HFFc6 (cell line): Measurements from ENCODE around the gene RANBP1. TPM values are rescaled to one million over a fixed set of nuclear protein-coding genes. Genes with fewer than 3 reads are reported as not detected.

ENCODE experiments used
- DNase-seq: peaks from one replicate; pipeline ENCODE4 v3.0.0-alpha.2; 2018
- H3K27ac Mint-ChIP-seq: 2 replicates; pipeline ENCODE4 v1.8.0; 2020; ENCODE audit warnings: mild to moderate bottlenecking, mixed read lengths
- H3K27me3 Mint-ChIP-seq: 2 replicates; pipeline ENCODE4 v1.8.0; 2021; ENCODE audit warnings: mild to moderate bottlenecking, moderate library complexity, mixed read lengths; ENCODE audit not compliant: insufficient read depth
- H3K36me3 Mint-ChIP-seq: 2 replicates; pipeline ENCODE4 v1.8.0; 2021; ENCODE audit warnings: low read depth, mixed read lengths
- H3K4me1 Mint-ChIP-seq: 2 replicates; pipeline ENCODE4 v1.8.0; 2020; ENCODE audit warnings: low read depth, mixed read lengths
- H3K4me3 Mint-ChIP-seq: 2 replicates; pipeline ENCODE4 v1.8.0; 2020; ENCODE audit warnings: mild to moderate bottlenecking, moderate library complexity, mixed read lengths
- H3K9me3 Mint-ChIP-seq: 2 replicates; pipeline ENCODE4 v1.8.0; 2020; ENCODE audit warnings: mild to moderate bottlenecking, mixed read lengths
- total RNA-seq, 6 experiments: library from RNA; stranded (reverse); fragmentation: NEBNext Ultra II Directional; extraction: Animal tissue kit (Norgen Biotek cat#: 25700); gene quantifications; 2 replicates in 1 of 6; 3 replicates in 5 of 6; pipeline ENCODE4 v1.2.3, GENCODE V29; 2021
- TF ChIP-seq, protein P1 (sequence below): fragments of 200-600 bp; sonication (generic); IDR thresholded peaks from 2 replicates; pipeline ENCODE4 v1.5.0; 2021; ENCODE audit warnings: antibody characterized with exemption, mild to moderate bottlenecking

Gene RANBP1
- total RNA-seq, 6 experiments from 2014 or later = 177 to 231 (median 226) TPM

DNA sequence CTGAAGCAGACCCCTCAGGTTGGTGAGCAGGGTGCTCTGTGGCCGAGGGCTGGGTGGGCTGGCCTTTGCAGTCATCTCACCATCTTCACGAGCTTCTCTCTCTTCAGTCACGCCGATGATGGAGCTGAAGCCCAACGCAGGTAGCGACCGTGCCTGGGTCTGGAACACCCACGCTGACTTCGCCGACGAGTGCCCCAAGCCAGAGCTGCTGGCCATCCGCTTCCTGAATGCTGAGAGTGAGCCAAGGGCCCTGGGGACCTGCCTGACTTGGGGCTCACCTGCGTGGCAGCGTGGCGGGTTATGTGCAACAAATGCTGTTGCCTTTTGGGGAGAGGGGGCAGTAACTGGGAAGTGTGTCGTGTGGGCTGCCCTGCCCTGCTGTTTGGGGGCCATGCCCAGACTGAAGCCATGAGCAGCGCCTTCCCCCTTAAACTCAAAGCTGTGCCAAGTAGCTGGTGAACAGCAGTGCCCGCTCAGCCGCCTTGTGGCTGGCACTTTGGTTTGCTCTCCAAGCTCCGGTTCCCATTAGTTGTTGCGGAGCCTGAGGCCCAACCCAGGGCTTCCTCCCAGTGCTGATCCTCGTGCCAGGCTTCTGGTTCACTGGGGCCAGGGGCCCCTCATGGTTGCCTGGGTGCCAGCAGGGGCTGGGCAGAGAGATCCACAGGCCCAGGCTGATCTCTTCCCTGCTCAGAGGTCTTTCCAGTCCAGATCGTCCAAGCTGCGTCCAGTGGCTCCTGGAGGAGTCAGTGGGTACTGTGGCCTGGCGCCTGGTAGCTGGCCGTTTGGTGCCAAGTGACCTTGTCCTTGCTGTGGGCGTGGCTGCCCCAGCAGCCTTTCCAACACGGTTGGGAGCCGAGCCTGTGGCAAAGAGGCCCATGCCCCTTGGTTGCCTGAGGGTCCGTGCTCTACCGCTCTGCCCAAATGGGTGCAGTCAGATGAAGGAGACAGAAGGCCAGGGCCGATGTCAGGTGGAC lies 9.6 kb downstream of the RANBP1 start:
- Mint-ChIP-seq H3K4me1 (0 out of 2 replicates have a peak, but pooled peaks cover 5% of the 10 kb centered on the region), H3K27ac (no peak overlapping the region), H3K27me3 (no peaks in the 10 kb centered on the region; the same call in 1 of the 2 replicates), H3K9me3 (no peaks in the 10 kb centered on the region), H3K4me3 (no peak overlapping the region), H3K36me3 (peaks cover 5% of the 10 kb centered on the region; the same call in 1 of the 2 replicates)
- no peak for DNase-seq
- TF ChIP-seq, protein P1, sequence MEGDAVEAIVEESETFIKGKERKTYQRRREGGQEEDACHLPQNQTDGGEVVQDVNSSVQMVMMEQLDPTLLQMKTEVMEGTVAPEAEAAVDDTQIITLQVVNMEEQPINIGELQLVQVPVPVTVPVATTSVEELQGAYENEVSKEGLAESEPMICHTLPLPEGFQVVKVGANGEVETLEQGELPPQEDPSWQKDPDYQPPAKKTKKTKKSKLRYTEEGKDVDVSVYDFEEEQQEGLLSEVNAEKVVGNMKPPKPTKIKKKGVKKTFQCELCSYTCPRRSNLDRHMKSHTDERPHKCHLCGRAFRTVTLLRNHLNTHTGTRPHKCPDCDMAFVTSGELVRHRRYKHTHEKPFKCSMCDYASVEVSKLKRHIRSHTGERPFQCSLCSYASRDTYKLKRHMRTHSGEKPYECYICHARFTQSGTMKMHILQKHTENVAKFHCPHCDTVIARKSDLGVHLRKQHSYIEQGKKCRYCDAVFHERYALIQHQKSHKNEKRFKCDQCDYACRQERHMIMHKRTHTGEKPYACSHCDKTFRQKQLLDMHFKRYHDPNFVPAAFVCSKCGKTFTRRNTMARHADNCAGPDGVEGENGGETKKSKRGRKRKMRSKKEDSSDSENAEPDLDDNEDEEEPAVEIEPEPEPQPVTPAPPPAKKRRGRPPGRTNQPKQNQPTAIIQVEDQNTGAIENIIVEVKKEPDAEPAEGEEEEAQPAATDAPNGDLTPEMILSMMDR = no peak

DNA sequence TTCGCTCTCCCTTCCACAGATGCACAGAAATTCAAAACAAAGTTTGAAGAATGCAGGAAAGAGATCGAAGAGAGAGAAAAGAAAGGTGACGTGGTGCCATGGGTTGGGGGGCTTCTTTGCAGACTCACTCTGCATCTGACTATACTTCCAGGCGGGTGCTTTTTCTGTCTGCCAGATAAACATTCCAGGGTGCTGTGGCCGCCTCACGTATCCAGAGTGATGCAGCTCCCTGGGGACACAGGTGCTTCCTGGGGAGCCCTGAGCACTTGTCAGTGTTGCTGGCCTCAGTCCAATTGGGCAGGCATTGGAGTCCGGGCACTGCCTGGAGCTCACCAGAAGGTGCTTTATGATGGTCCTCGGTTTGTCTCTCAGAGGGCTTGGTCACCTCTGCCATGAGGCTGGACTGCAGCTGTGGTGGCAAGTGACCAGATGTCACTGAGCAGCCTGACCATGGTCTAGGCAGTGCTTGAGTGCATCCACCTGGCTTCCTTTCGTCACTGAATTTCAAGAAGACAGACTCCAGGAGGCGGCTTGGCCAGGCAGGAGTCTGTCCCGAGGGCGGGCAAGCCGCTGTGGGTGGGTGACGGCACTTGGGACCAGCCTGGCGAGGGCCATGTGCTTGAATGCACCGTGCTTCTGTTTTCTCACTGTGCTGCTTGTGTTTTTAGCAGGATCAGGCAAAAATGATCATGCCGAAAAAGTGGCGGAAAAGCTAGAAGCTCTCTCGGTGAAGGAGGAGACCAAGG lies 10.6 kb downstream of the RANBP1 start:
- H3K9me3 Mint-ChIP-seq = no peaks in the 10 kb centered on the region
- no peak overlapping the region for H3K27ac Mint-ChIP-seq
- peaks cover 5% of the 10 kb centered on the region; the same call in 1 of the 2 replicates for H3K36me3 Mint-ChIP-seq
- no peak overlapping the region for H3K4me3 Mint-ChIP-seq
- no peaks in the 10 kb centered on the region; the same call in 1 of the 2 replicates for H3K27me3 Mint-ChIP-seq
- H3K4me1 Mint-ChIP-seq = 0 out of 2 replicates have a peak, but pooled peaks cover 5% of the 10 kb centered on the region
- DNase-seq = no peak
- TF ChIP-seq, protein P1 = no peak

DNA sequence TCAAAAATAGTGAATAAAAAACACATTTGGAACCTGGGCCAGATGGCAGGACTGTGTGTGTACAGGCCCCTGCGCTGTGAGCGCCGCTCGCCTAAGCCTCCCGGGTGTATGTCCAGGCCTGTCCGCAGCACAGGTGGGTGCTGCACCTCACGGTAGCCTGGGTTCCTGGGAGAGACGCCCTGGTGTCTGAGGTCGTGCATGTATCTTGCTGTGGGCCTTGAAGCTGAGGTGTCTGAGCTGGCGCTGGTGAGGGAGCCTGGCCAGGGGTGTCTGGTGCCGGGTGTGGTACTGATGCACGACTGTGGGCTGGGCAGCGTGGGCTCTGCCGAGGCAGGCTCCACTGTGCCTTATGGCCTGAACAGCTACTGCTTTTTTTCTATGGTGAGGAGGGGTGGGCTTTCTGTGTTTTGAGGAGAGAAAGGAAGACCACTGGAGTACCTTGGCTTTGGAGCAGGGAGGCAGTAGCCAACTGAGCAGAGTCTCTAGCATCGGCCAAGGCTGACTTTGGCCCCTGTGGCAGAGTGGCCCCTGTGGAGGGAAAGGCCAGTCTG lies 11.5 kb downstream of the RANBP1 start:
- no peak for DNase-seq
- Mint-ChIP-seq H3K4me1 (0 out of 2 replicates have a peak, but pooled peaks cover 5% of the 10 kb centered on the region), H3K27me3 (no peaks in the 10 kb centered on the region; the same call in 1 of the 2 replicates), H3K4me3 (no peak overlapping the region), H3K9me3 (no peaks in the 10 kb centered on the region), H3K36me3 (peaks cover 5% of the 10 kb centered on the region; the same call in 1 of the 2 replicates), H3K27ac (no peak overlapping the region)
- TF ChIP-seq, protein P1 = no peak

DNA sequence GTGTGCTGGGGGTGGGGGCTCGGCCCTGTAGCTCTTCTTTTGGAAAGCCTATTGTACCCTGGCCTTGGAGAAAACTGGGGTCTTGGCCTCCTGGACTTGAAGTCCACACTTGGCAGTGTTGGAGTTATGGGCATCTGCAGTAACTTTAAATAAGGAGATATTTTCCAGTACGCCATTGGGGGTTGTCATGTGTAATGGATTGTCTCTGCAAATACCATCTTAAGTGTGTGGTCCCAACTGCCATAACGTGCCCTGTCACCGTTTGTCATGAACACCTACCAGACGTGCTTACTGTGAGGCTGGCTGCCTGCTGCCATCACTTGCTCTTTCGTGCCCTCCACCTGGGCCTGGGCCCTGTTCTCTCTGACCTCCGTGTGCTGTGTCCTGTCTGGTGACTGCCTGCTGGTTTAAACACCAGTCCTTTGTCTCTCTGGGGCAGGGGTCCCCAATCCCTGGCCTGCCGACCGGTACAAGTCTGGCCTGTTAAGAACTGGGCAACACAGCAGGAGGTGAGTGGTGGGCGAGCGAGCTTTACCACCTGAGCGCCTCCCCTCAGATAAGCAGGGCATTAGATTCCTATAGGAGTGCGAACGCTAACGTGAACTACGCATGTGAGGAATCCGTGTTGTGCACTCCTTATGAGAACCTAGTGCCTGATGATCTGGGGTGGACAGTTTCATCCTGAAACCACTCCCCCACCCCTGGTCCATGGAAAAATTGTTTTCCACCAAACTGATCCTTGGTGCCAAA lies 12.1 kb downstream of the RANBP1 start:
- DNase-seq = no peak
- Mint-ChIP-seq H3K27me3 (no peaks in the 10 kb centered on the region; the same call in 1 of the 2 replicates), H3K9me3 (no peaks in the 10 kb centered on the region), H3K27ac (no peak overlapping the region; the same call in 1 of the 2 replicates), H3K4me3 (no peak overlapping the region), H3K36me3 (peaks cover 5% of the 10 kb centered on the region; the same call in 1 of the 2 replicates), H3K4me1 (peaks cover 10% of the 10 kb centered on the region)
- TF ChIP-seq, protein P1 = no peak

DNA sequence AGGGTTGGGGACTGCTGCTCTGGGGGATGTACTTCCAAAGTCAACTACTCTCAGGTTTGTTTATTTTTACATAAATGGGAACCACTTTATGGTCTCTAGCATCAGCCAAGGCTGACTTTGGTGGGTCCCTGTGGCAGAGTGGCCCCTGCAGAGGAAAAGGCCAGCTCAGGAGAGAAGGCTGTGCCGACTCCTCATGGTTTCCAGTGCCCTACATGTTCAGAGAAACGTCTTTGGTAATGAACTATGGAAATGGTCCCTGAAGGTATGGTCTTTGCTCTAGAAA lies 12.7 kb downstream of the RANBP1 start:
- TF ChIP-seq, protein P1 = no peak
- Mint-ChIP-seq H3K27ac (peak overlapping the region; percentile 46; the same call in 1 of the 2 replicates), H3K4me1 (peaks cover 15% of the 10 kb centered on the region), H3K36me3 (peaks cover 5% of the 10 kb centered on the region; the same call in 1 of the 2 replicates), H3K4me3 (no peak overlapping the region), H3K27me3 (no peaks in the 10 kb centered on the region; the same call in 1 of the 2 replicates), H3K9me3 (no peaks in the 10 kb centered on the region)
- no peak for DNase-seq
